ENCODE results near the gene GATAD1.
"Not testable (repeated sequence)": the region's sequence is repeated elsewhere in the genome, so short reads cannot be mapped to it uniquely, and the experiment has no call there.

GRCh38 chr7:92410162-92410561 is 37.1 kb upstream of the GATAD1 start:
- not testable (repeated sequence) for TF ChIP-seq CTCF (conservative IDR thresholded peaks at IDR 0.05); ZFX (IDR thresholded peaks at IDR 0.05)
